Thoracic aorta (tissue), 2 donors: ENCODE data around the gene TRAF2. TPM values are rescaled to one million over a fixed set of nuclear protein-coding genes. Genes with fewer than 3 reads are reported as not detected.

ENCODE experiments used
- ATAC-seq: fragments of 150-250 bp; one replicate; pipeline ENCODE4 v1.8.0; 2017; ENCODE audit warnings: low read depth; ENCODE audit not compliant: insufficient number of reproducible peaks, low FRiP score
- DNase-seq: peaks from one replicate; pipeline ENCODE4 v3.0.0-alpha.2; 2020; ENCODE audit warnings: low spot score
- H3K27ac ChIP-seq, 2 donors: fragments of 200-600 bp; sonication (generic); 1 replicate in 1 of 2; 2 replicates in 1 of 2; pipeline ENCODE4 v1.5.1; 2016; ENCODE audit warnings: mild to moderate bottlenecking in 2 of 2, moderate library complexity in 2 of 2
- H3K27me3 ChIP-seq: fragments of 200-600 bp; sonication (generic); replicated peaks from 2 replicates; pipeline ENCODE4 v1.6.0; 2016; ENCODE audit warnings: mild to moderate bottlenecking; ENCODE audit not compliant: insufficient read depth
- H3K36me3 ChIP-seq: fragments of 200-600 bp; sonication (generic); one replicate; pipeline ENCODE4 v1.5.1; 2016
- H3K4me1 ChIP-seq, 2 donors: fragments of 200-600 bp; sonication (generic); 1 replicate in 1 of 2; 2 replicates in 1 of 2; pipeline versions ENCODE4 v1.5.1 to v1.6.0; 2016; ENCODE audit warnings: low read depth in 2 of 2, mild to moderate bottlenecking in 1 of 2; ENCODE audit not compliant: control insufficient read depth in 1 of 2
- H3K4me3 ChIP-seq: fragments of 200-600 bp; sonication (generic); 2 replicates; pipeline ENCODE4 v1.5.1; 2016; ENCODE audit warnings: mild to moderate bottlenecking
- H3K9me3 ChIP-seq: fragments of 200-600 bp; sonication (generic); 2 replicates; pipeline ENCODE4 v1.5.1; 2016
- total RNA-seq, 2 donors: library from RNA; depleted of rRNA; stranded (reverse); fragments of >200 nt; gene quantifications; one replicate each; pipeline versions ENCODE4 v1.1.0 to v1.2.3, GENCODE V29; 2016
- TF ChIP-seq, protein P1 (sequence below): fragments of 200-600 bp; sonication (generic); IDR thresholded peaks from one replicate; pipeline ENCODE4 v1.5.1; 2019; ENCODE audit warnings: antibody characterized with exemption

Gene TRAF2
- total RNA-seq, 2 donors from 2014 or later = 11.6 to 12.9 TPM

DNA sequence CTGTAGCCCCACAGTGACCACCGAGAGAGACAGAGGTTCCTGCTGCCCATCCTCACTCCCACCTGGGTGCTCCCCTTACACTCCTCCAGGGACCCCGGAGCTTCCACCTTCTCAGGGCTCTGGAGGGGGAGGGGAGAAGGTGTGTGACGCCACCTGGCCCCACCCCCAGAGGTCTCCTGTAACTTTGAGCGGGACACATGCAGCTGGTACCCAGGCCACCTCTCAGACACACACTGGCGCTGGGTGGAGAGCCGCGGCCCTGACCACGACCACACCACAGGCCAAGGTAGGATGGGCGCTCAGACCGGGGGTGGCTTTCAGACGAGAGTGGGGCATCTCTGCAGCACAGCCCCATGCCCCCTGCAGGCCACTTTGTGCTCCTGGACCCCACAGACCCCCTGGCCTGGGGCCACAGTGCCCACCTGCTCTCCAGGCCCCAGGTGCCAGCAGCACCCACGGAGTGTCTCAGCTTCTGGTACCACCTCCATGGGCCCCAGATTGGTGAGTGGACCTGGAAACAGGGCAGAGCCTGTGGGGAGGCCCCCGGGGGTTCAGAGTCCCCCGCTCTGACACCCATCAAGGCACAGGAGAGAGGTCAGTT, 29.7 kb upstream of the TRAF2 start:
- H3K9me3 ChIP-seq = no peaks in the 10 kb centered on the region
- H3K4me1 ChIP-seq = peaks cover 0 to 18% of the 10 kb centered on the region in 2 donors
- TF ChIP-seq, protein P1, sequence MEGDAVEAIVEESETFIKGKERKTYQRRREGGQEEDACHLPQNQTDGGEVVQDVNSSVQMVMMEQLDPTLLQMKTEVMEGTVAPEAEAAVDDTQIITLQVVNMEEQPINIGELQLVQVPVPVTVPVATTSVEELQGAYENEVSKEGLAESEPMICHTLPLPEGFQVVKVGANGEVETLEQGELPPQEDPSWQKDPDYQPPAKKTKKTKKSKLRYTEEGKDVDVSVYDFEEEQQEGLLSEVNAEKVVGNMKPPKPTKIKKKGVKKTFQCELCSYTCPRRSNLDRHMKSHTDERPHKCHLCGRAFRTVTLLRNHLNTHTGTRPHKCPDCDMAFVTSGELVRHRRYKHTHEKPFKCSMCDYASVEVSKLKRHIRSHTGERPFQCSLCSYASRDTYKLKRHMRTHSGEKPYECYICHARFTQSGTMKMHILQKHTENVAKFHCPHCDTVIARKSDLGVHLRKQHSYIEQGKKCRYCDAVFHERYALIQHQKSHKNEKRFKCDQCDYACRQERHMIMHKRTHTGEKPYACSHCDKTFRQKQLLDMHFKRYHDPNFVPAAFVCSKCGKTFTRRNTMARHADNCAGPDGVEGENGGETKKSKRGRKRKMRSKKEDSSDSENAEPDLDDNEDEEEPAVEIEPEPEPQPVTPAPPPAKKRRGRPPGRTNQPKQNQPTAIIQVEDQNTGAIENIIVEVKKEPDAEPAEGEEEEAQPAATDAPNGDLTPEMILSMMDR = no peak
- no peak for ATAC-seq
- H3K27ac ChIP-seq = no peak overlapping the region
- no peaks in the 10 kb centered on the region for H3K27me3 ChIP-seq
- no peaks in the 10 kb centered on the region for H3K36me3 ChIP-seq
- DNase-seq = no peak
- no peak overlapping the region for H3K4me3 ChIP-seq

- Histone ChIP-seq H3K4me1 (peaks cover 0 to 18% of the 10 kb centered on the region in 2 donors), H3K4me3 (no peak overlapping the region), H3K36me3 (peaks cover 1% of the 10 kb centered on the region), H3K9me3 (no peaks in the 10 kb centered on the region), H3K27me3 (no peaks in the 10 kb centered on the region), H3K27ac (no peak overlapping the region)
- TF ChIP-seq, protein P1 = no peak
- ATAC-seq (no peak), DNase-seq (no peak)
Measured at GRCh38 chr9:136857166-136857565, 29.1 kb upstream of the TRAF2 start.

GRCh38 chr9:136857581-136858412, 28.5 kb upstream of the TRAF2 start:
- no peak for ATAC-seq
- DNase-seq = no peak
- no peaks in the 10 kb centered on the region for H3K27me3 ChIP-seq
- TF ChIP-seq, protein P1 = no peak
- H3K36me3 ChIP-seq = peaks cover 7% of the 10 kb centered on the region
- H3K9me3 ChIP-seq = no peaks in the 10 kb centered on the region
- peaks cover 0 to 18% of the 10 kb centered on the region in 2 donors for H3K4me1 ChIP-seq
- no peak overlapping the region for H3K4me3 ChIP-seq
- no peak overlapping the region for H3K27ac ChIP-seq

DNA sequence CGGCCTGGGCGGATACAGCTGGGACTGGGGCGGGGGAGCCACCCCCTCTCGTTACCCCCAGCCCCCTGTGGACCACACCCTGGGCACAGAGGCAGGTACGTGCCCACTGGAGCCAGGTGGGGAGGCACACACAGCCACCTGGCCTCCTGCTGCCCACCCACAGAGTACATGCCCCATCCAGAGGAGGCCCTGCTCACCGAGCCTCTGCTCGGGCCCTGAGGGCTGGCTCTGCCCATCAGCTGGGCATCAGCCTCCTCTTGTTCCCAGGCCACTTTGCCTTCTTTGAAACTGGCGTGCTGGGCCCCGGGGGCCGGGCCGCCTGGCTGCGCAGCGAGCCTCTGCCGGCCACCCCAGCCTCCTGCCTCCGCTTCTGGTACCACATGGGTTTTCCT, 27.9 kb upstream of the TRAF2 start:
- peaks cover 0 to 22% of the 10 kb centered on the region in 2 donors for H3K4me1 ChIP-seq
- TF ChIP-seq, protein P1 = no peak
- no peak overlapping the region for H3K4me3 ChIP-seq
- H3K27ac ChIP-seq = peak overlapping the region in 1 of 2 donors; percentile 43
- H3K36me3 ChIP-seq = peaks cover 14% of the 10 kb centered on the region
- H3K9me3 ChIP-seq = no peaks in the 10 kb centered on the region
- H3K27me3 ChIP-seq = no peaks in the 10 kb centered on the region
- DNase-seq = no peak
- ATAC-seq = no peak
